OCI-LY3 (cell line): Measurements from ENCODE around the gene TMEM256.
"Not testable (repeated sequence)": the region's sequence is repeated elsewhere in the genome, so short reads cannot be mapped to it uniquely, and the experiment has no call there.

Source experiments
- EZH2phosphoT487 ChIP-seq: fragments of 200-600 bp; shearing (Covaris generic); IDR thresholded peaks from 2 replicates; pipeline ENCODE4 v1.6.1; 2018; ENCODE audit warnings: antibody characterized with exemption, mixed run types, low read depth
- TF ChIP-seq, protein P1 (sequence below): fragments of 200-600, 300-600 bp; sonication (generic); IDR thresholded peaks from 2 replicates; pipeline ENCODE4 v1.5.1; 2014; ENCODE audit warnings: antibody characterized with exemption, low read length, low read depth

DNA sequence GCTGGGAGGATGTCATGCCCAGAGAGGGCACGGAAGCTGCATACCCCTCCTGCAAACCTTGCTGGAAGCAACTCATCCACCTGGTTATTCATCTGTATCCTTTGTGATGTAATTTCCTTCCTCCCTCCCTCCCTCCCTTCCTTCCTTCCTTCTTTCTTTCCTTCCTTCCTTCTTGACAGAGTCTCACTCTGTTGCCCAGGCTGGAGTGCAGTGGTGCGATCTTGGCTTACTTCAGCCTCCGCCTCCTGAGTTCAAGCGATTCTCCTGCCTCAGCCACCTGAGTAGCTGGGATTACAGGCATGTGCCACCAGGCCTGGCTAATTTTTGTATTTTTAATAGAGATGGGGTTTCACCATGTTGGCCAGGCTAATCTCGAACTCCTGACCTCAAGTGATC is 35.3 kb downstream of the TMEM256 start:
- TF ChIP-seq, protein P1, sequence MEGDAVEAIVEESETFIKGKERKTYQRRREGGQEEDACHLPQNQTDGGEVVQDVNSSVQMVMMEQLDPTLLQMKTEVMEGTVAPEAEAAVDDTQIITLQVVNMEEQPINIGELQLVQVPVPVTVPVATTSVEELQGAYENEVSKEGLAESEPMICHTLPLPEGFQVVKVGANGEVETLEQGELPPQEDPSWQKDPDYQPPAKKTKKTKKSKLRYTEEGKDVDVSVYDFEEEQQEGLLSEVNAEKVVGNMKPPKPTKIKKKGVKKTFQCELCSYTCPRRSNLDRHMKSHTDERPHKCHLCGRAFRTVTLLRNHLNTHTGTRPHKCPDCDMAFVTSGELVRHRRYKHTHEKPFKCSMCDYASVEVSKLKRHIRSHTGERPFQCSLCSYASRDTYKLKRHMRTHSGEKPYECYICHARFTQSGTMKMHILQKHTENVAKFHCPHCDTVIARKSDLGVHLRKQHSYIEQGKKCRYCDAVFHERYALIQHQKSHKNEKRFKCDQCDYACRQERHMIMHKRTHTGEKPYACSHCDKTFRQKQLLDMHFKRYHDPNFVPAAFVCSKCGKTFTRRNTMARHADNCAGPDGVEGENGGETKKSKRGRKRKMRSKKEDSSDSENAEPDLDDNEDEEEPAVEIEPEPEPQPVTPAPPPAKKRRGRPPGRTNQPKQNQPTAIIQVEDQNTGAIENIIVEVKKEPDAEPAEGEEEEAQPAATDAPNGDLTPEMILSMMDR, result not testable (repeated sequence)
- not testable (repeated sequence) for TF ChIP-seq EZH2phosphoT487
